HG02623 (cell line): ENCODE data around the gene ITGB6.
"Not testable (repeated sequence)": the region's sequence is repeated elsewhere in the genome, so short reads cannot be mapped to it uniquely, and the experiment has no call there.

Source experiments
- ATAC-seq: cut with Tn5 transposase; IDR thresholded peaks from one replicate; pipeline ENCODE4 v1.9.1; 2021; ENCODE audit warnings: moderate library complexity; ENCODE audit not compliant: unreplicated experiment

Gene ITGB6

DNA sequence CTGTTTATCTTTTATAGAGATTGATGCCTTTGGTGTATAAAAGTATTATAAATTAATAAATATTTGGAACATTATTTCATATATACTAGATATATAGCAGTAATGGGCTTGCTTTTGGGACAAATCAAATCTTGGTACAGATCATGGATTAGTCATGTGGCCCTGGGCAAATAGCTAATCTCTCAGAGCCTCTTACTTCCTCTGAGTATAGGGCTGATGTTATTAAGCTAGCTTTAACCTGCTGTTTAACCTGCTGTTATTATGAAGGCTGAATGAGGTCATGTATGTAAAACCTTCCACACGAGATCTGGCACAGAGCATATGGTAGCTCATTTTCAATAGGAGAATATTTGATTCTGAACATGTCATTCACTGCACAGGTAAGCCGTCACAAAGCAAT is 5.7 kb downstream of the ITGB6 start:
- no peak for ATAC-seq

DNA sequence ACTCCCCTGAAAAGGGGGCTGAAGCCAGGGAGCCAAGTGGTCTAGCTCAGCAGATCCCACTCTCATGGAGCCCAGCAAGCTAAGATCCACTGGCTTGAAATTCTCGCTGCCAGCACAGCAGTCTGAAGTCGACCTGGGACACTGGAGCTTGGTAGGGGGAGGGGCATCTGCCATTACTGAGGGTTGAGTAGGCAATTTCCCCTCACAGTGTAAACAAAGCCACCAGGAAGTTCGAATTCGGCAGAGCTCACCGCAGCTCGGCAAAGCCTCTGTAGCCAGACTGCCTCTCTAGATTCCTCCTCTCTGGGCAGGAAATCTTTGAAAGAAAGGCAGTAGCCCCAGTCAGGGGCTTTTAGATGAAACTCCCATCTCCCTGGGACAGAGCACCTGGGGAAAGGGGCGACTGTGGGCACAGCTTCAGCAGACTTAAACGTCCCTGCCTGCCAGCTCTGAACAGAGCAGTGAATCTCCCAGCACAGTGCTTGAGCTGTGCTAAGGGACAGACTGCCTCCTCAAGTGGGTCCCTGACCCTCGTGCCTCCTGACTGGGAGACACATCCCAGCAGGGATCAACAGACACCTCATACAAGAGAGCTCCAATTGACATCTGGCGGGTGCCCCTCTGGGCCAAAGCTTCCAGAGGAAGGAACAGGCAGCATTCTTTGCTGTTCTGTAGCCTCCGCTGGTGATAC is 18.8 kb downstream of the ITGB6 start:
- not testable (repeated sequence) for ATAC-seq

DNA sequence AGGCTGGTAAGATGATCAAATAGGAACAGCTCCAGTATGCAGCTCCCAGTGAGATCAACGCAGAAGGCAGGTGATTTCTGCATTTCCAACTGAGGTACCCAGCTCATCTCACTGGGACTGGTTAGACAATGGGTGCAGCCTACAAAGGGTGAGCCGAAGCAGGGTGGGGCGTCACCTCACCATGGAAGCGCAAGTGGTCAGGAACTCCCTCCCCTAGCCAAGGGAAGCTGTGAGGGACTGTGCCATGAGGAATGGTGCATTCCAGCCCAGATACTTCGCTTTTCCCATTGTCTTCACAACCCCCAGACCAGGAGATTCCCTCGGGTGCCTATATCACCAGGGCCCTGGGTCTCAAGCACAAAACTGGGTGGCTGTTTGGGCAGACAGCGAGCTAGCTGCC is 19.4 kb downstream of the ITGB6 start:
- ATAC-seq, result not testable (repeated sequence)

DNA sequence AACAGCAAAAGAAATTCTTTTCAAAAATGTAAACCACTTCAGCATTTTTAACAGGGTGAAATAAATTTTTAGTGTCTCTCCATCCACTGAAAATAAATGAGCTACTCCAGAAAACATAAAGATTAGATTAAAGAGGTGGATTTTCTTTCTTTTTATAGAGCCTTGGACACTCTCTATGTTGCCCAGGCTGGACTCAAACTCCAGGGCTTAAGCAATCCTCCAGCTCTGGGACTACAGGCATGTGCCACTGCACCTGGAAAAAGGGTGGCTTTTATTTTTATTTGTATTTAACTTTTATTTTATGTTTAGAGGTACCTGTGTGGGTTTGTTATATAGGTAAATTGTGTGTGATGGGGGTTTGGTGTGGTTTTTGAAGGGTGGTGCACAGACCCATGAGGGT is 19.9 kb downstream of the ITGB6 start:
- ATAC-seq, result no peak

DNA sequence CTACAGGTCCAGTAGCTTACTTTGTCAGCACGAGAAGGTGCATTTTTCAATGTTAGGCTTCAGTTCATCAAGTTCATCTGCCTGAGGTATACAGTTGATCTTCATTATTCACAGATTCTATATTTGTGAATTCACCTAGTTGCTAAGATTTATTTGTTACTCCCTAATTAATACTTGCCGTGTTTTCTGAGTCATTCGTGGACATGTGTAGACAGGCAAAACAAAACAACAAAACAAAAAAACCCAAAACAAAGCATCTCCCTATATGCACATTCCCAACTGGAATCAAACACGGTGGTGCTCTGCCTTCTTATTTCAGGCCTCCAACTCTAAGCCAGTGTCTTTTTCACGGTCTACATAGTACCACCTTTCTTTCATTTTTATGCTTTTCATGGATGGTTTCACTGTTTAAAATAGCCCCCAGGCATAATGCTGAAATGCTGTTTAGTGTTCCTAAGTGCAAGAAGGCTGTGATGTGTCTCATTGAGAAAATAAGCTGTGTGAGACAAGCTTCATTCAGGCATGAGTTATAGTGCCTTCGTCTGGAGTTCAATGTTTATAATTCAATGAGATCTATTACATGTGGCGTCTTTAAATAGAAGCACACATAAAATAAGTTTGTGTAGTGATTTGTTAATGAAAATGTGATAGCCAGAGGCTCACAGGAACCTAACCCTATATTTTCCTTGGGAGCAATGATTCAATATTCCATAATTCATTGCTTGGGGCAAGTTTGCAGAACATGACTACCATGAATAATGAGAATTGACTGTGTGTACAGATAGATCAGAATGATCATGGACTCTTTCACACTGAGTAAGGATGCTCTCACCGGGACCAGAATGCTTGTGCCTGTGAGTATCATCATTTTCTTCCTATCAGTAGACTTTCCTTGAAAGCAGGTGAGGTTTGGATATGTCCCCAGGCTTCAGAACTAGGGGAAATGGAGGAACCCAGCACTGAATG is 24.6 kb downstream of the ITGB6 start:
- ATAC-seq, result no peak

DNA sequence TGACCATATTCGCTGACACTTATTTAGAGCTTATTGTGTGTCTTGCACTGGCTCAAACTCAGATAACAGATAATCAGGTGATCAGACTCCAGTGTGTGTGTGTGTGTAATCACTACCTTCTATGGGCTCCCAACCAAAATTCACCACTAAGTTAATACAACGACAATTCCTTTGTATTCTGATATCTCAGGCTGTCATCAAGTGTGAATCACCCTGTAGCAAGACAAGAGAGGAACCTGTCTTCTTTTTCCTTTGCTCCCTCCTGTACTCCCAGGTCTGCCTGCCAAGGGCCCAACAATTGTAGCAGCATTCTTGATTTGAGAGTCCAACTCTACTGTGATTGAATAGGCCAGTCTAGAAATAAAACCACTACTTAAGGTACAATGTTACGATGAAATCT is 25.8 kb downstream of the ITGB6 start:
- ATAC-seq, result no peak

DNA sequence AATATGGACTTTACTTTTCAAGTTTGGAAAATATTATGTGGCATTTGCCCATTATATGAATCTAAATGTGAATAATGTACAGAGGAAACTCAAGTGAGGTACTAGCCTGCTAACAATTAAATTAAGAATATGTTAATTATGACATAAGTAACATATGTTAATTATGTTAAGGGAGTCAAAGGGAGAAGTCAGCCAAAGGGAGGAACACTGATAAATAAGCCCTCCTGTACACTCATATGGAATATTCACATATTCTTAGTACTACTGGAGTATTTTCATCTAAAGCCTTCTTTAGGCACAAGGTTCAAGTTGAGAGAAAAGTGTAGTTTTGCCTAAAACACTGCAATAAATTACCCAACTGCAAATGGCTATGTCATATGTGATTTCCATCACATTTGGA is 30.1 kb downstream of the ITGB6 start:
- no peak for ATAC-seq

DNA sequence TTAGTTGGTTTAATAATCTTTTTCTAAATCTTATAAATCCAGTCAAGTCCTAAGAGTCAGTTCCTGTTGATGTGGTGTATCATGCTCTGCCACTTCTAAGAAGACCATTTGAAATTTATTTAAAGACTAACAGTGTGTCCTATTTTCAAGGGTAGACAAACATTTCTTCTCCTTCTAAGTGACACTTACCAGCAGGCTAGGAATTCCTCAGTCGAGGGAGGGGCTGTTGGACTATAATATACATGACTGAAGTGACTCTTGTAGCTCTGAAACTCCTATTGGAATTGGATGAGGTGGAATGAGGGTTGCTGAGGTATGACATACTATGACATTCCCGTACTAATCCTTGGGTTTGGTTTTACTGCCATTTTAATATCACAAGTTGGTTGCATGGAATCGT is 30.6 kb downstream of the ITGB6 start:
- ATAC-seq, result no peak

DNA sequence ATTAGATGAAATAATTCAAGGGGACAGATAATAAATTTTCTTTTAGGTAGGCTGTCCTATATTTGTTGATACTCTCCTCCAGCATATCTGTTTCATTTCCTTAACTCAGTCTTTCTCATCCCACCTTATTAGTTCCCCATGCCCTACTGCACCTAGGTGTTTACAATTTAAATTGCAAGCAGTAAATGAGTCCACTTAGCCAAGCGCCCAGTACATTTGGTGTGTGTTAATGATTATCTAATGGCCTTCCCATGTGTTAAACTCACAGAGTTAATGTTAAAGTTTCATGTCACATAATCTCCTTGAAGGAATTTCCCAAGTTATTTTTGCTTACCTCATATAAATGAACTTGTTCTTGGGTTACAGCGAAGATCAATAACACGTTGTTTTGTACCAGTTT is 31.2 kb downstream of the ITGB6 start:
- ATAC-seq, result no peak

DNA sequence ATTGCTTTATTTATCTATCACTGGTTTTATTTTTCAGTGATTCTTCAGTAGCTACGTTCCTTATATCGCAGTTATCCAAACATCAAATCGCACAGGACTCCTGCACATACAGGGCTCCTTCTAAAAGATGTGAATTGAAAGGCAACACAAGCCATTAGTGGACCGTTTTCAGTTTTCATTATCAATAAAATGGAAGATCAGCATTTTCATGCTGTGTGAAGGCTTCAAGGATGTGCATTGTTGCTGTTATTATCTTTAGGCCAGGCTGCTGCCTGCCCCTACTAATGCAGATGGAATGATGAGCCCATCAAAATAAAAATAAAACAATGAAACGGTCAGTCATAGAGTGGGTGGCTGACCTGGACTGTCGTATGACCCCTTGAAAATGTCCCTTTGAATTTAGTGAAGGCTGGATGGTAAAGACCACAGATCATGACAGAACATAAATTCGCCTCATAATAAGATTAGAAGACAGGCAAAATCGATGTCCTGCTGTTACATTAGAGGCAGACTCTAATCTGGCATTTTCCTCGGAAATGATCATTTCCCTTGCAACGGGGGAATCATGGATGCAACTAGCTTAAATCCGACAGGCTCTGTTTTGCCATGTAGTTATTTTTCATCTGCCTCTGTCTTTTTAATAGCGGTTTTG is 32.9 kb downstream of the ITGB6 start:
- no peak for ATAC-seq

DNA sequence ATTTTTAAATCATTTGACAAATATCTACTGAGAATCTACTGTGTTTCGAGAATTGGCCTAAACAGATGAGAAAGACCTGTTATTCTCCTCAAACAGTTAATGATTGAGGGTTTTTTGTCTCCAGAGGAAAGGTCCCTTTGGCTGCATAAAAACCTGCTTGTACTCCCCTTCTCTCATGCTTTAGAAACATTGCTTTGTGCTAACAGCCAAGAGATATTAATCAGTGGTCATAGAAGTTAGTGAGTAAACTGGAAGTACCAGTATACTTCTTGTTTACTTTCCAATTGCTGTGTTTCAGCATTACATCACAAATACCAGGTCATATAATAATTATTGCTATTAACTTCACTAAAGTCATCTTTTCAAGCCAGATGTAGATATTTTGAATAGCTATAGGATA is 34.1 kb downstream of the ITGB6 start:
- no peak for ATAC-seq

DNA sequence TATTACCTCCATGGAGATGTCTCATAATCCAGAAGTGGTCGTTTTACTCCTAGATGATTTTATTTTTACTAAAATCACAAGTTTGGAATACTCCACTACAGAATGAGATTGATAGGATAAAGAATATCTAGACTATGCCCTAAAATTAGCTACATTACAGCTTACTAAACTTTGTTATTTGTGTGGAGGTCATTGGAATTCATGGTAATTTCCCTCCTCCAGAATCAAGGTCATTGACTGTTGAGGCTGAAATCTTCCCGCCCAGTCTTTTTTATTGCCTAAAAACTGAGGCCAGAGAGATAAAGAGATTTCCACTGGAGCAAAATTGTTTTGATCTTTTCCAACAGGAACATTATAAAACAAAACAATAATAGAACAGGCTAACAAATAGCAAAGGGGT is 35.0 kb downstream of the ITGB6 start:
- no peak for ATAC-seq

DNA sequence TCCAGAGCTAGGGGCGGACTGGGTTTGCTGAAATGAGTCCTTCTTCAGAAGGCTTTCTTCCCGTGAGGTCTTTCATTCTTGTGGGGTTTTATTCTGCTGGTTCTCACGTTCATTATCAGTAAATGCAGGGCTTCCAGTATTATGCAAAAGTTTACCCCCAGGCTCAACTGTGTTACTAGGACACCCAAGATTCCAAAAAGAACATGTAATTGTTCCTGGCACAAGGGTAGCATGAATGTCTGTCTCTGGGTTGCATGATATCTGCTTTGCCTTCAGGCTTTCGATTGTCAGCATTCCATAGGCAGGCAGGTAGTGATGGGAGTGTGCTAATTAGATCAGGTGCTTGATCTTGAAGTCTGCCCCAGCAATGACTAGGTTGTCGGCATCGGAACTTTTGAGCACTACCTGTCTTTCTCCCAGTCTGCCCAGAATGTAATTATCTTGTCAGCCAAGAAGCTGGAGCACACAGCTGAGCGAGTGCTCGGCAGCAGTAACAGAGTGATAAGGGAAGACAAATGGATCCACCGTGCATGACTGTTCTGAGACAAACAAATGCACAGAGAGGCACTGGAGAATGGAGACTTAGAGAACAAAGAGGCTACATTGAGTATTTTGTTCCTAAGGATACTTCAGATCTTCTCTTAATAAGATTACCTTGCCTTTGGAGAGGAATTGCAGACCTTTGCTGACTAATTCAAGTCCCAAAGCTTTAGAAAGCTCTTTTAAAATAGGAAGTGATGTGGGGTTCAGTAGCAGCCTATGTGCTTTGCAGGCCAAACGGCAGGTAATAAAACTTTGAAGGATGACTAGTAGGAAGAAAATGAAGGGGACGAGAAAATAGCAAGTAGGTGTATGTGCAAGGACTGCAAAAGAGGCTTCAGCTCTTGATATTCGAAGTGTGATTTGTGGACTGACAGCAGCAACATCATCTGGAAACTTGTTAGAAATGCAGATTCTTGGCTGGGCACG is 41.9 kb downstream of the ITGB6 start:
- no peak for ATAC-seq

DNA sequence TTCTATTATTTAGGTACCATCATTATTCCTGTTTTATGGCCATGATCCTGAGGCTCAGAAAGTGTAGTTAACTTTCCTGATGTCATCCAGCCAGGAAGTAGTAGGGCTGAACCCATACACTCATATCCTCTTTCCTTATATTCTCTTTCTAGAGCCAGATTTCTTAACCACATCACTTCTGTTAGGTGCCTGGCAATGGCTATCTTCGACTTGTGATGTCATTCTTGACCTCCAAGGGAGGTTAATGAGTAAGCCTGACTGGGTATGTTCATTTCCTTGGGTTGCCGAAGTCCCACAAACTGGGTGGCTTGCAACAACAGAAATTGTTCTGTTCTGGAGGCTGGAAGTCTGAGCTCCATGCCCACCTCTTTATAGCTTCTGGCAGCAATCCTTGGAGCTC is 43.4 kb downstream of the ITGB6 start:
- no peak for ATAC-seq

DNA sequence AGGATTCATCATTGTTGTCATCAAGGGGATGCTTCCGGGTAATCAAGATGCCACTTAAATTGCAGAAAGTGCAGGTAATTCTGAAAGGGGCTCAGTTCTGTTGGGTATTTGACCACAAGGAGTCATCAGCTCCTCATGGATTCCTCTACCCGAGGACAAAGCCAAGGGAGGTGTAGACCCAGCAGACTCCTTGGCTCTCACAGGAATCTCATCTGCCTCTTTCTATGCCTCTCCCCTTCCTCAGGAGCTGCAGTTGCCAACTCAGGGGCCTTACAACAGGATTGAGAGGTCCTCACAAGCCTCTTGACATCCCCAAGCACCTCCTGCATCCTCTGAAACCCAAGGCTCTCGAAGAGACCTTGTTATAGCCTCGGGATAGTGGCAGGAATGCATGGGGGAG is 44.0 kb downstream of the ITGB6 start:
- no peak for ATAC-seq

DNA sequence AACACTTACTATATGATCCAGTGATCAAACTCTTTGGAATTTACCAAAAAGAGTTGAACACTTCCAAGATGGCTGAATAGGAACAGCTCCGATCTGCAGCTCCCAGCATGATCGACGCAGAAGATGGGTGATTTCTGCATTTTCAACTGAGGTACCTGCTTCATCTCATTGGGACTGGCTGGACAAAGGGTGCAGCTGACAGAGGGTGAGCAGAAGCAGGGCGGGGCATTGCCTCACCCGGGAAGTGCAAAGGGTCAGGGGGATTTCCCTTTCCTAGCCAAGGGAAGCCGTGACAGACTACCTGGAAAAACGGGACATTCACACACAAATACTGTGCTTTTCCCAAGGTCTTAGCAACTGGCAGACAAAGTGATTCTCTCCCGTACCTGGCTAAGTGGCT is 51.7 kb downstream of the ITGB6 start:
- not testable (repeated sequence) for ATAC-seq

DNA sequence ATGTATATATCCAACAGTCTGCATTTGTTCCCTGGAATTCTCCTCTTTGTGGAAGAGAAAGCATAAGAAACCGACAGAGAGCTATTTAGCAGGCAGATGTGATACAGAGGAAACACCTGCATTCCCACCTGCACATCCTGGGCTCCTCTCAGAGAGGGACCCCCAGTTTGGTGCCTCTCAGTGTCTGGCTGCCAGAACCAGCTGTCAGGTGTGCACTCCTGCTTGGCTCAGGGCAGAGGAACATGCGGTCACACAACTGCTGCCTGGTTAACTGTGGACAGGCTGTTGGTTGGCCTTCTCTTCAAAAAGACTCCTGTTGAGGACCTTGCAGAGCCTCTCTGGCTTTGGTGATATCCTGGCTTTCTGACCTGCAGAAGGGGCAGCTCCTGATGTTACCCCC is 54.6 kb downstream of the ITGB6 start:
- ATAC-seq, result no peak

DNA sequence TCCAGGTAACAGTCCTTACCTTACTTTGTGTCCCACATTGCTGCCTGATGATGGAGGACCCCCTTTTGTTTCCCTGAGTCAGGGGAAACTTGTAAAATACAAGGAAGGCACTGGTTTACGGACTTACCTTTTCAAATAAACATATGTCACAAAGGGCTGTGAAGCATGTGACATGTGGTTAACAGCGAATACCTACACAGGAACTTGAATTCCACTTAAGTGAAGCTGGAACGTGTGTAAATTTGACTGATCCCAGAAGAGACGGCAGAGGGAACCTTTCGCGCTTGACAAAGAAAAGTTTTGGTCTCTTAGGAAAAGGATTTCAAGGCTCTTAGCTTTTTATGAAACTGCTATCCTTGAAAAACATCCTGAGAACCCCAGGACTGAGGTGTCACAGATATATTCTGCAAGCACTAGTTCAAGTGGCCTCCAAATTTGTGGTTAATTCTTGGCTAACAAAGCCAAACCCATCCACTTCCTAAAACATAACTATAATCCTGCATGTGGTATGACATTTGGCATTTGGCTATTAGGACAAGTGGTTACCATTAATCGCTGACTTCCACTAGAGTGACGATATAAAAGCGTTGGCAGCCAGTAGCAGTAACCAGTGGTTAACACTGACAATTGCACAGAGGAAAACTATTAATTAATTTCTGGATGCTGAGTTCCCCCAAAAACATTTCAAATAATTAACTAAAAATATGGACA is 55.6 kb downstream of the ITGB6 start:
- no peak for ATAC-seq

DNA sequence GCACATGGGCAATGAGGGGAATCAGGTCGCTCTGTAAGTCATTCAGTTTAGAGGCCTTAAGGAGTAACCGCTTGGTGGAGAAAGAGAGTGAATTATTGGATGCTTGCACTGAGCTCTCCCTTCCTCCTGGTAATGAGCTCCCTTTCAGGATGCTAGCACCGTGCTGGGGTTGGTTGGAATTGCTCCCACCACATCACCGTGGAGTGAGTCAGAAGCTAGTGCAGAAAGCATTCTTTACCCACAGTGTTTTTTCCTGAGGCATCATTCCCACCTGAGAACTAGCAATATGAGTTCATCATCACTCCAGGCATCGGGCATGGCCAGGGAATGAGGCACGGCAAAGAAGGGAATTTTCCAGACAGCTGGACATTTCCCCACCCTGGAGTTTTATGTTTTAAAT is 57.6 kb downstream of the ITGB6 start:
- ATAC-seq, result no peak

DNA sequence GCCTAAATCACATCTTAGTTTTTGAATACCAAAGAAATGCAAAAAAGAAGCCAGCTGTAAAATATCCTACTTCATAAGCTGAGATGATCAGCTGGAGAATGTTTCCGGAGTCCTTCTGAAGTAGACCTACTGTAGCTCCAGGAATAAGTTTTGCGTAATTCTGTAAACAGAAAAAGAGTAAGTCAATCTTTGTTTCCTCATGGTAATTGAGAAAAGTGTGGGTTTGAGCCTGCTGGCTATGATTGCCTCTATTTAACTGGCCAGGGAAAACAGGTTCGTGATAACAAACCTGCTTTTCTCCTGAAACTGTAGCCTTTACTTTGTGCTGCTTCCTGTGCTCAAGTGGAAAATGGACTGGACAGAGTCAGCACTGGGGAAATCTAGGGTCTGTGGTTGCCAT is 58.2 kb downstream of the ITGB6 start:
- no peak for ATAC-seq
